ENCODE data around the gene TRUB1.

- TF ChIP-seq POLR2AphosphoS5 (IDR thresholded peaks at IDR 0.05; ENCODE audit: low read depth, low read length) (no peak), CTCF (IDR thresholded peaks at IDR 0.05) (no peak)
- TF ChIP-seq, protein P1, sequence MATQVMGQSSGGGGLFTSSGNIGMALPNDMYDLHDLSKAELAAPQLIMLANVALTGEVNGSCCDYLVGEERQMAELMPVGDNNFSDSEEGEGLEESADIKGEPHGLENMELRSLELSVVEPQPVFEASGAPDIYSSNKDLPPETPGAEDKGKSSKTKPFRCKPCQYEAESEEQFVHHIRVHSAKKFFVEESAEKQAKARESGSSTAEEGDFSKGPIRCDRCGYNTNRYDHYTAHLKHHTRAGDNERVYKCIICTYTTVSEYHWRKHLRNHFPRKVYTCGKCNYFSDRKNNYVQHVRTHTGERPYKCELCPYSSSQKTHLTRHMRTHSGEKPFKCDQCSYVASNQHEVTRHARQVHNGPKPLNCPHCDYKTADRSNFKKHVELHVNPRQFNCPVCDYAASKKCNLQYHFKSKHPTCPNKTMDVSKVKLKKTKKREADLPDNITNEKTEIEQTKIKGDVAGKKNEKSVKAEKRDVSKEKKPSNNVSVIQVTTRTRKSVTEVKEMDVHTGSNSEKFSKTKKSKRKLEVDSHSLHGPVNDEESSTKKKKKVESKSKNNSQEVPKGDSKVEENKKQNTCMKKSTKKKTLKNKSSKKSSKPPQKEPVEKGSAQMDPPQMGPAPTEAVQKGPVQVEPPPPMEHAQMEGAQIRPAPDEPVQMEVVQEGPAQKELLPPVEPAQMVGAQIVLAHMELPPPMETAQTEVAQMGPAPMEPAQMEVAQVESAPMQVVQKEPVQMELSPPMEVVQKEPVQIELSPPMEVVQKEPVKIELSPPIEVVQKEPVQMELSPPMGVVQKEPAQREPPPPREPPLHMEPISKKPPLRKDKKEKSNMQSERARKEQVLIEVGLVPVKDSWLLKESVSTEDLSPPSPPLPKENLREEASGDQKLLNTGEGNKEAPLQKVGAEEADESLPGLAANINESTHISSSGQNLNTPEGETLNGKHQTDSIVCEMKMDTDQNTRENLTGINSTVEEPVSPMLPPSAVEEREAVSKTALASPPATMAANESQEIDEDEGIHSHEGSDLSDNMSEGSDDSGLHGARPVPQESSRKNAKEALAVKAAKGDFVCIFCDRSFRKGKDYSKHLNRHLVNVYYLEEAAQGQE (IDR thresholded peaks at IDR 0.05; ENCODE audit: insufficient read depth in 1 of 2, low read depth in 2 of 2, low read length in 1 of 2): no peak
These were observed 29.1 kb upstream of the TRUB1 start for GRCh38 chr10:114908896-114909295.

Data from Panc1 (cell line).